Upper lobe of left lung (tissue), 4 donors: Measurements from ENCODE around the gene IFI27L2.

Experiments
- POLR2A ChIP-seq, 4 donors: fragments of 450-650 bp; IDR thresholded peaks; one replicate each; pipeline ENCODE4 v1.5.1; 2016 to 2017; ENCODE audit warnings: antibody characterized with exemption in 4 of 4, mild to moderate bottlenecking in 2 of 4
- POLR2AphosphoS5 ChIP-seq, 2 donors: sonication (generic); formaldehyde crosslinking; IDR thresholded peaks; one replicate each; pipeline ENCODE4 v1.5.1; 2017; ENCODE audit warnings: antibody characterized with exemption in 2 of 2
- TF ChIP-seq, protein P1 (sequence below), 6 experiments: fragments of 450-650 bp in 4 of 6; fragments of 200-600 bp in 2 of 6; sonication (generic) in 2 of 6; IDR thresholded peaks; one replicate each; pipeline ENCODE4 v1.5.1; 2016 to 2019; ENCODE audit warnings: antibody characterized with exemption in 6 of 6

DNA sequence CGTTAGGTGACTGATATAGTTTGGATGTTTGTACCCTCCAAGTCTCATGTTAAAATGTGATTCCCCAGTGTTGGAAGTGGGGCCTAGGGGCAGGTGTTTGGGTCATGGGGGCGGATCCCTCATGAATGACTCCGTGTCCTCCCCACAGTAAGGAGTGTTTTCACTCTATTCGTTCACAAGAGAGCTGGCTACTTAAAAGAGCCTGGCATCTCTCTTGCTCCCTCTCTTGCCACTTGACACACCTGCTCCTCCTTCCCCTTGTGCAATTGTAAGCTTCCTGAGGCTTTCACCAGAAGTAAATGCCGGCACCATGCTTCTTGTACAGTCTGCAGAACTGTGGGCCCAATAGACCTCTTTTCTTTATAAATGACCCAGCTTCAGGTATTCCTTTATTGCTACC, 2.6 kb downstream of the IFI27L2 start:
- TF ChIP-seq, protein P1, sequence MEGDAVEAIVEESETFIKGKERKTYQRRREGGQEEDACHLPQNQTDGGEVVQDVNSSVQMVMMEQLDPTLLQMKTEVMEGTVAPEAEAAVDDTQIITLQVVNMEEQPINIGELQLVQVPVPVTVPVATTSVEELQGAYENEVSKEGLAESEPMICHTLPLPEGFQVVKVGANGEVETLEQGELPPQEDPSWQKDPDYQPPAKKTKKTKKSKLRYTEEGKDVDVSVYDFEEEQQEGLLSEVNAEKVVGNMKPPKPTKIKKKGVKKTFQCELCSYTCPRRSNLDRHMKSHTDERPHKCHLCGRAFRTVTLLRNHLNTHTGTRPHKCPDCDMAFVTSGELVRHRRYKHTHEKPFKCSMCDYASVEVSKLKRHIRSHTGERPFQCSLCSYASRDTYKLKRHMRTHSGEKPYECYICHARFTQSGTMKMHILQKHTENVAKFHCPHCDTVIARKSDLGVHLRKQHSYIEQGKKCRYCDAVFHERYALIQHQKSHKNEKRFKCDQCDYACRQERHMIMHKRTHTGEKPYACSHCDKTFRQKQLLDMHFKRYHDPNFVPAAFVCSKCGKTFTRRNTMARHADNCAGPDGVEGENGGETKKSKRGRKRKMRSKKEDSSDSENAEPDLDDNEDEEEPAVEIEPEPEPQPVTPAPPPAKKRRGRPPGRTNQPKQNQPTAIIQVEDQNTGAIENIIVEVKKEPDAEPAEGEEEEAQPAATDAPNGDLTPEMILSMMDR (IDR thresholded peaks at IDR 0.05): no peak
- TF ChIP-seq POLR2AphosphoS5 (IDR thresholded peaks at IDR 0.05) (no peak), POLR2A (IDR thresholded peaks at IDR 0.05) (no peak)
